GM23248 (cell line): ENCODE results near the gene CNDP1.

Experiments used
- EZH2 ChIP-seq: fragments of 200-600 bp; sonication (generic); IDR thresholded peaks from 2 replicates; pipeline ENCODE4 v1.6.1; 2018; ENCODE audit warnings: antibody characterized with exemption, mild to moderate bottlenecking; ENCODE audit not compliant: insufficient read depth, poor library complexity, severe bottlenecking
- EZH2phosphoT487 ChIP-seq: fragments of 200-600 bp; sonication (generic); IDR thresholded peaks from 2 replicates; pipeline ENCODE4 v1.6.1; 2018; ENCODE audit warnings: antibody characterized with exemption, moderate library complexity, mild to moderate bottlenecking, low read depth; ENCODE audit not compliant: insufficient read depth

GRCh38 chr18:74597662-74598349 lies 63.5 kb downstream of the CNDP1 start, which contains the start of gene ZNF407:
- TF ChIP-seq EZH2 = no peak
- TF ChIP-seq EZH2phosphoT487 = no peak
